ENCODE measurements around the gene IFT81. TPM values are rescaled to one million over a fixed set of nuclear protein-coding genes. Genes with fewer than 3 reads are reported as not detected.

IFT81 gene
- polyA plus RNA-seq, 2 of the 4 experiments (the other 2 are of a cell fraction), result 40.7 to 73.4 TPM

- TF ChIP-seq BCL3 (IDR thresholded peaks at IDR 0.05), result no peak
- no peak for TF ChIP-seq ZNF302 (CRISPR knock-in tag; IDR thresholded peaks at IDR 0.05)
- TF ChIP-seq HOXB5 (CRISPR knock-in tag; IDR thresholded peaks at IDR 0.05), result no peak
- no peak for TF ChIP-seq HES2 (IDR thresholded peaks at IDR 0.05)
- no peak for TF ChIP-seq CHD4 (IDR thresholded peaks at IDR 0.05; ENCODE audit: borderline replicate concordance)
- no peak for TF ChIP-seq EHF (CRISPR knock-in tag; IDR thresholded peaks at IDR 0.05)
- no peak for TF ChIP-seq HOXB13 (CRISPR knock-in tag; IDR thresholded peaks at IDR 0.05; ENCODE audit: low read depth)
Measured at GRCh38 chr12:110180591-110181005, 56.4 kb downstream of the IFT81 start (continued).

- no peak for TF ChIP-seq POLR2AphosphoS2 (conservative IDR thresholded peaks at IDR 0.05; ENCODE audit: low read length)
- no peak for TF ChIP-seq JUNB (IDR thresholded peaks at IDR 0.05)
- no peak for TF ChIP-seq ZNF302 (CRISPR knock-in tag; IDR thresholded peaks at IDR 0.05)
- no peak for TF ChIP-seq E2F6 (IDR thresholded peaks at IDR 0.05; ENCODE audit: borderline replicate concordance, low read depth)
- no peak for TF ChIP-seq ELK1 (IDR thresholded peaks at IDR 0.05; ENCODE audit: low read depth, low read length)
- TF ChIP-seq RARB (CRISPR knock-in tag; IDR thresholded peaks at IDR 0.05), result no peak
- no peak for TF ChIP-seq SMC3 (IDR thresholded peaks at IDR 0.05)
- TF ChIP-seq POLR2A (IDR thresholded peaks at IDR 0.05; ENCODE audit: low read length), result no peak
- TF ChIP-seq HEYL (CRISPR knock-in tag; IDR thresholded peaks at IDR 0.05), result no peak
- no peak for TF ChIP-seq HMGXB4 (CRISPR knock-in tag; IDR thresholded peaks at IDR 0.05; ENCODE audit: borderline replicate concordance)
- TF ChIP-seq BHLHE40 (IDR thresholded peaks at IDR 0.05; ENCODE audit: low read depth, low read length), result no peak
- no peak for TF ChIP-seq JUN (IDR thresholded peaks at IDR 0.05)
- no peak for TF ChIP-seq GATA3 (IDR thresholded peaks at IDR 0.05; ENCODE audit: borderline replicate concordance)
- TF ChIP-seq REST (IDR thresholded peaks at IDR 0.05), result no peak
- no peak for TF ChIP-seq CHD4 (IDR thresholded peaks at IDR 0.05; ENCODE audit: borderline replicate concordance)
- H3K9me3 ChIP-seq, result peaks cover 22% of the 10 kb centered on the region
- POLR2A ChIA-PET, result no interaction called here
- CTCF ChIA-PET, result interaction anchor here (0.7 to 2.2 kb wide), 4 partner anchors 10 to 418 kb away, joined by 3 to 5 read pairs (median 4); no protein-coding TSS in a partner anchor
- H3K4me2 ChIP-seq, result no peak overlapping the region
- no peak for FAIRE-seq
- H3K4me1 ChIP-seq, result peaks cover 21% of the 10 kb centered on the region
- WGBS (ENCODE audit: missing lambda C conversion rate), result 98% methylated on average over 1 of the region's 1 CpG
- ATAC-seq, result no peak; a peak in 1 of 6 replicates
- H3K27ac ChIP-seq, result no peak overlapping the region
- DNase-seq (ENCODE audit: low read depth in 1 of 2, low spot score in 1 of 2), result no peak
- H3K4me3 ChIP-seq, result no peak overlapping the region
Measured at GRCh38 chr12:110182281-110182680, 58.1 kb downstream of the IFT81 start.
